Liver (tissue), 9 donors: ENCODE results near the gene ZGRF1. TPM values are rescaled to one million over a fixed set of nuclear protein-coding genes. Genes with fewer than 3 reads are reported as not detected.

Source experiments
- DNase-seq: peaks from one replicate; pipeline ENCODE4 v3.0.0-alpha.2; 2017; ENCODE audit warnings: low spot score
- H3K27ac ChIP-seq, 2 donors: one replicate each; pipeline ENCODE4 v1.7.0; 2013; ENCODE audit warnings: inconsistent platforms in 2 of 2, low read length in 2 of 2, control low read depth in 1 of 2, low read depth in 1 of 2, mild to moderate bottlenecking in 1 of 2
- H3K27me3 ChIP-seq, 4 donors: one replicate each; pipeline versions ENCODE4 v1.6.1 to v1.7.0; 2013; ENCODE audit warnings: low read length in 3 of 4, inconsistent platforms in 1 of 4, mild to moderate bottlenecking in 1 of 4, moderate library complexity in 1 of 4; ENCODE audit not compliant: control insufficient read depth in 4 of 4, insufficient read depth in 4 of 4
- H3K36me3 ChIP-seq, 4 donors: one replicate each; pipeline versions ENCODE4 v1.6.1 to v1.7.0; 2013; ENCODE audit warnings: low read length in 3 of 4, mild to moderate bottlenecking in 3 of 4, low read depth in 1 of 4, moderate library complexity in 1 of 4; ENCODE audit not compliant: control insufficient read depth in 4 of 4, insufficient read depth in 3 of 4
- H3K4me1 ChIP-seq, 4 donors: one replicate each; pipeline versions ENCODE4 v1.6.1 to v1.7.0; 2013; ENCODE audit warnings: low read length in 3 of 4, mild to moderate bottlenecking in 3 of 4, moderate library complexity in 1 of 4; ENCODE audit not compliant: control insufficient read depth in 4 of 4, insufficient read depth in 4 of 4
- H3K4me3 ChIP-seq, 3 donors: one replicate each; pipeline versions ENCODE4 v1.6.1 to v1.7.0; 2013; ENCODE audit warnings: low read length in 3 of 3, control low read depth in 1 of 3, low read depth in 1 of 3, mild to moderate bottlenecking in 1 of 3
- H3K9ac ChIP-seq, 2 donors: one replicate each; pipeline ENCODE4 v1.7.0; 2013; ENCODE audit warnings: low read length in 2 of 2, mild to moderate bottlenecking in 2 of 2, moderate library complexity in 2 of 2, control low read depth in 1 of 2, low read depth in 1 of 2
- H3K9me3 ChIP-seq, 4 donors: one replicate each; pipeline versions ENCODE4 v1.6.1 to v1.7.0; 2013; ENCODE audit warnings: low read length in 3 of 4; ENCODE audit not compliant: control insufficient read depth in 4 of 4
- ATF3 ChIP-seq: IDR thresholded peaks from 2 replicates; pipeline ENCODE4 v1.6.1; 2016; ENCODE audit warnings: antibody characterized with exemption
- CTCF ChIP-seq: fragments of 150-350 bp; IDR thresholded peaks from 2 replicates; pipeline ENCODE4 v1.5.1; 2017; ENCODE audit warnings: improper control_type of control experiment, low read depth, low read length; ENCODE audit not compliant: missing input control
- EGR1 ChIP-seq, 2 donors: IDR thresholded peaks; 2 replicates each; pipeline ENCODE4 v1.6.1; 2016 to 2018; ENCODE audit warnings: antibody characterized with exemption in 2 of 2, low read depth in 2 of 2
- FOXA1 ChIP-seq: IDR thresholded peaks from 2 replicates; pipeline ENCODE4 v1.6.1; 2016; ENCODE audit warnings: antibody characterized with exemption
- FOXA2 ChIP-seq: IDR thresholded peaks from 2 replicates; pipeline ENCODE4 v1.6.1; 2016; ENCODE audit warnings: antibody characterized with exemption
- GABPA ChIP-seq, 2 donors: IDR thresholded peaks in 1 of 2; conservative IDR thresholded peaks in 1 of 2; 2 replicates each; pipeline ENCODE4 v1.6.1; 2016; ENCODE audit warnings: antibody characterized with exemption in 2 of 2, mild to moderate bottlenecking in 1 of 2, moderate library complexity in 1 of 2
- HNF4A ChIP-seq, 2 donors: conservative IDR thresholded peaks; 2 replicates each; pipeline ENCODE4 v1.6.1; 2016; ENCODE audit warnings: antibody characterized with exemption in 2 of 2, mild to moderate bottlenecking in 2 of 2
- HNF4G ChIP-seq: IDR thresholded peaks from 2 replicates; pipeline ENCODE4 v1.6.1; 2016; ENCODE audit warnings: antibody characterized with exemption
- JUND ChIP-seq, 2 donors: IDR thresholded peaks; 2 replicates each; pipeline ENCODE4 v1.6.1; 2016; ENCODE audit warnings: antibody characterized with exemption in 2 of 2
- MAX ChIP-seq: IDR thresholded peaks from 2 replicates; pipeline ENCODE4 v1.6.1; 2016; ENCODE audit warnings: antibody characterized with exemption
- NR2F2 ChIP-seq: IDR thresholded peaks from 2 replicates; pipeline ENCODE4 v1.6.1; 2016; ENCODE audit warnings: antibody characterized with exemption
- RAD21 ChIP-seq, 2 donors: IDR thresholded peaks; 2 replicates each; pipeline ENCODE4 v1.6.1; 2016; ENCODE audit warnings: antibody characterized with exemption in 2 of 2, mild to moderate bottlenecking in 2 of 2
- REST ChIP-seq: IDR thresholded peaks from 2 replicates; pipeline ENCODE4 v1.6.1; 2016; ENCODE audit warnings: antibody characterized with exemption, mild to moderate bottlenecking
- RXRA ChIP-seq, 2 donors: IDR thresholded peaks; 2 replicates each; pipeline ENCODE4 v1.6.1; 2017 to 2018; ENCODE audit warnings: antibody characterized with exemption in 2 of 2, mild to moderate bottlenecking in 1 of 2
- SP1 ChIP-seq: IDR thresholded peaks from 2 replicates; pipeline ENCODE4 v1.6.1; 2018; ENCODE audit warnings: antibody characterized with exemption, mild to moderate bottlenecking
- TAF1 ChIP-seq: conservative IDR thresholded peaks from 2 replicates; pipeline ENCODE4 v1.6.1; 2016; ENCODE audit warnings: antibody characterized with exemption, mild to moderate bottlenecking
- YY1 ChIP-seq: IDR thresholded peaks from 2 replicates; pipeline ENCODE4 v1.6.1; 2016; ENCODE audit warnings: antibody characterized with exemption, mild to moderate bottlenecking
- WGBS: extraction: QIAGEN DNeasy Blood & Tissue Kit; methylation state at CpG from one replicate; pipeline ENCODE4 v1.1.7; 2013; 5-methylcytosine and 5-hydroxymethylcytosine counted together
- polyA plus RNA-seq, 2 donors: library from polyadenylated mRNA; stranded (reverse) in 1 of 2; unstranded in 1 of 2; fragments of 200-250 nt in 1 of 2; fragments of >200 nt in 1 of 2; fragmentation: Nextera tagmentation in 1 of 2; extraction: Ambion mirVana in 1 of 2; gene quantifications; one replicate each; pipeline versions ENCODE4 v1.2.1 to v1.2.3, GENCODE V29; 2013 to 2015
- total RNA-seq, 2 donors: library from RNA; depleted of rRNA; stranded (reverse); fragments of >200 nt; gene quantifications; one replicate each; pipeline ENCODE4 v1.2.3, GENCODE V29; 2014
- donor health status: healthy.
- donor health status: healthy.
- donor health status: healthy.
- donor health status: healthy.
- donor health status: healthy.

The ZGRF1 gene
- total and polyA plus RNA-seq, 4 donors = 0.38 to 12.7 (median 2.1) TPM

- DNase-seq = no peak
- 32% methylated on average over 2 of the region's 2 CpGs for WGBS
These were observed 44.3 kb upstream of the ZGRF1 start for GRCh38 chr4:112680996-112681395.

GRCh38 chr4:112677519-112678091 is 40.9 kb upstream of the ZGRF1 start:
- Histone ChIP-seq H3K4me1 (no peaks in the 10 kb centered on the region), H3K4me3 (no peak overlapping the region), H3K9ac (no peak overlapping the region), H3K9me3 (no peaks in the 10 kb centered on the region), H3K27me3 (no peaks in the 10 kb centered on the region), H3K36me3 (no peaks in the 10 kb centered on the region), H3K27ac (no peak overlapping the region)
- 66% methylated on average over 2 of the region's 2 CpGs for WGBS
- TF ChIP-seq MAX (no peak), FOXA1 (no peak), REST (no peak), EGR1 (IDR thresholded peaks at IDR 0.05; ENCODE audit: low read depth in 2 of 2) (no peak), JUND (IDR thresholded peaks at IDR 0.05) (no peak), GABPA (IDR thresholded peaks at IDR 0.05 in 1 of 2, conservative IDR thresholded peaks at IDR 0.05 in 1 of 2) (no peak), RAD21 (IDR thresholded peaks at IDR 0.05) (no peak), HNF4G (no peak), RXRA (IDR thresholded peaks at IDR 0.05) (no peak), ATF3 (no peak), FOXA2 (no peak), SP1 (no peak), YY1 (no peak), NR2F2 (no peak), CTCF (no peak), HNF4A (conservative IDR thresholded peaks at IDR 0.05) (no peak), TAF1 (no peak)
- DNase-seq = no peak

More at GRCh38 chr4:112680996-112681395, 44.3 kb upstream of the ZGRF1 start:
- Histone ChIP-seq H3K4me1 (no peaks in the 10 kb centered on the region), H3K27me3 (no peaks in the 10 kb centered on the region), H3K9ac (no peak overlapping the region), H3K9me3 (no peaks in the 10 kb centered on the region), H3K27ac (no peak overlapping the region), H3K4me3 (no peak overlapping the region), H3K36me3 (no peaks in the 10 kb centered on the region)
- TF ChIP-seq HNF4G (no peak), ATF3 (no peak)
